ENCODE results near the gene PEX12. TPM values are rescaled to one million over a fixed set of nuclear protein-coding genes. Genes with fewer than 3 reads are reported as not detected.

The PEX12 gene
- total RNA-seq, 2 donors from 2014 or later = 3.0 to 3.4 TPM

DNA sequence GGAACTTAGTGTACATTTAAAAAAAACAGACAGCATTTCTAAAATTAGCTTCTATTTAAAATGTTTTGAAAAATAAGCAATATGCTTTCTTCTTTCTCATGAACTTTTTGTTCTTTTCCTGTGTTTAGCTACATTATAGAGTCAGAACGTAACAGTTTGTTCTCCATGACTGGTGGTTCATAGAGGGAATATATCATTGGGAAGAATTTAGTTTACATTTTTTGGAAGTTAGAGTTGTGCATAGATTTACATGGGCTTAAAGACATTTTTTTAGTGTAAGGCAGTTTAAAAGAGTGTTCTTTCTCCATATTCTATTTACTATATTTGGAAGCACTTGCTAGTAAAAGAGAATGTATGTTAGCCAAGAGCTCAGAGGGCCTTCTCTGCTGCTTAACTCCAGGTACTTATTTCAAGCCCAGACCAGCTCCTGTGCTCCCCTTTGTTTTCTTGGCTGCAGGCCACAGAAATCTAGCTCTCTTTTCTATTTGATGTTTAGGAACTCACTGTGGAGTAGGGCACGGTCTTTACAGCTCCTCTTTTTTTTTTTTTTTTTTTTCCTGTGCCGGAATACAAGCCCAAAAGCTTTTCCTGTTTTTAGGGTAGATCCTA is 29.0 kb upstream of the PEX12 start:
- Histone ChIP-seq H3K27me3 (no peaks in the 10 kb centered on the region), H3K4me1 (no peaks in the 10 kb centered on the region), H3K9me3 (no peaks in the 10 kb centered on the region), H3K27ac (no peak overlapping the region), H3K4me3 (no peak overlapping the region), H3K36me3 (replicated peaks in 1 of 2; ENCODE audit: insufficient read depth in 1 of 2, low read depth in 2 of 2) (peaks cover 5 to 30% of the 10 kb centered on the region in 2 donors)
- TF ChIP-seq POLR2A (IDR thresholded peaks at IDR 0.05) = no peak
- TF ChIP-seq, protein P1, sequence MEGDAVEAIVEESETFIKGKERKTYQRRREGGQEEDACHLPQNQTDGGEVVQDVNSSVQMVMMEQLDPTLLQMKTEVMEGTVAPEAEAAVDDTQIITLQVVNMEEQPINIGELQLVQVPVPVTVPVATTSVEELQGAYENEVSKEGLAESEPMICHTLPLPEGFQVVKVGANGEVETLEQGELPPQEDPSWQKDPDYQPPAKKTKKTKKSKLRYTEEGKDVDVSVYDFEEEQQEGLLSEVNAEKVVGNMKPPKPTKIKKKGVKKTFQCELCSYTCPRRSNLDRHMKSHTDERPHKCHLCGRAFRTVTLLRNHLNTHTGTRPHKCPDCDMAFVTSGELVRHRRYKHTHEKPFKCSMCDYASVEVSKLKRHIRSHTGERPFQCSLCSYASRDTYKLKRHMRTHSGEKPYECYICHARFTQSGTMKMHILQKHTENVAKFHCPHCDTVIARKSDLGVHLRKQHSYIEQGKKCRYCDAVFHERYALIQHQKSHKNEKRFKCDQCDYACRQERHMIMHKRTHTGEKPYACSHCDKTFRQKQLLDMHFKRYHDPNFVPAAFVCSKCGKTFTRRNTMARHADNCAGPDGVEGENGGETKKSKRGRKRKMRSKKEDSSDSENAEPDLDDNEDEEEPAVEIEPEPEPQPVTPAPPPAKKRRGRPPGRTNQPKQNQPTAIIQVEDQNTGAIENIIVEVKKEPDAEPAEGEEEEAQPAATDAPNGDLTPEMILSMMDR (IDR thresholded peaks at IDR 0.05) = no peak
- no peak for ATAC-seq
- WGBS, 2 donors = 75 to 87% methylated on average over 3 of the region's 3 CpGs
- intact Hi-C loops (cut with DNase I) = no loop called here
- no peak for DNase-seq

DNA sequence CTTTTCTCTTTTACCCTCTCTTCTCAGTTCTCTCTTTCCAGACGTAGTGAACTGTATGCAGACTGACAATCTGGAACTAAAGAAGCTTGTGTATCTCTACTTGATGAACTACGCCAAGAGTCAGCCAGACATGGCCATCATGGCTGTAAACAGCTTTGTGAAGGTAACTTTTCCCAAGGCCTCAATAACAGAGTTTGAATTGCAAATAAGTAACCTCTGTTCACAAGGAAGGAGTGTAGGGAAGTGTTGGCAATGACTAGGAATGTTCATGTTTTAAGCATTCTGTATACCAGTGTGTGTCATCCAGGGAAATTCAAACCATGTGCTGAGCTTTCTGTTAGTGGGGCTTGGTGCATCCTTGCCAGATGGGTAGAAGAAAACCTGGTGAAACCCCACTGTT is 27.3 kb upstream of the PEX12 start:
- H3K27me3 ChIP-seq = no peaks in the 10 kb centered on the region

DNA sequence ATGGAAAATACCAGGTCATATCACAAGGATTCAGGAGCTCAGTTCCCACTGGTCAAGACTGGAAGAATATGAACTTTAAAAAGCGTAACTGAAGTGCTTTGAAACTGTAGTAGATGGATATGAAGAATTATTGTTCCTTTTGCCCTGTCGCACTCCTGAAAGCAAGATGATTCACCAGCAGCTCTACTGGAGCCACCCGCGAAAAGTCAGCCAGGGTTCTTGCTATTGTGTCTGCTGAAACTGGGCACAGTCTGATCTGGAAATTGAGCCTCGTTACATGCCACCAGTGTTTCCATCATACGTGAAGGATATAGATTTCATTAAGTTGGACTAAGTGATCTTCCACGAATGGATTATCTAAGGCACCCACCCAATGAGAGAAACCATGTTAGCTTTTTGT is 25.3 kb upstream of the PEX12 start:
- Histone ChIP-seq H3K27me3 (no peaks in the 10 kb centered on the region), H3K9me3 (no peaks in the 10 kb centered on the region), H3K4me1 (no peaks in the 10 kb centered on the region), H3K4me3 (no peak overlapping the region), H3K27ac (no peak overlapping the region), H3K36me3 (replicated peaks in 1 of 2; ENCODE audit: insufficient read depth in 1 of 2, low read depth in 2 of 2) (peaks cover 5 to 21% of the 10 kb centered on the region in 2 donors)
- 92 to 96% methylated on average over 7 of the region's 7 CpGs for WGBS, 2 donors
- ATAC-seq = no peak
- intact Hi-C loops (cut with DNase I) = no loop called here
- no peak for DNase-seq
- no peak for TF ChIP-seq POLR2A (IDR thresholded peaks at IDR 0.05)
- TF ChIP-seq, protein P1 (IDR thresholded peaks at IDR 0.05) = no peak

More for the DNA sequence above, 27.3 kb upstream of the PEX12 start:
- peaks cover 5 to 31% of the 10 kb centered on the region in 2 donors for H3K36me3 ChIP-seq (replicated peaks in 1 of 2; ENCODE audit: insufficient read depth in 1 of 2, low read depth in 2 of 2)
- H3K4me3 ChIP-seq = no peak overlapping the region
- TF ChIP-seq POLR2A (IDR thresholded peaks at IDR 0.05) = no peak
- TF ChIP-seq, protein P1 (IDR thresholded peaks at IDR 0.05) = no peak
- ATAC-seq (no peak), DNase-seq (no peak)
- no peak overlapping the region for H3K27ac ChIP-seq
- H3K4me1 ChIP-seq = no peaks in the 10 kb centered on the region
- H3K9me3 ChIP-seq = no peaks in the 10 kb centered on the region
- intact Hi-C loops (cut with DNase I) = no loop called here
- 86 to 91% methylated on average over 2 of the region's 2 CpGs for WGBS, 2 donors

DNA sequence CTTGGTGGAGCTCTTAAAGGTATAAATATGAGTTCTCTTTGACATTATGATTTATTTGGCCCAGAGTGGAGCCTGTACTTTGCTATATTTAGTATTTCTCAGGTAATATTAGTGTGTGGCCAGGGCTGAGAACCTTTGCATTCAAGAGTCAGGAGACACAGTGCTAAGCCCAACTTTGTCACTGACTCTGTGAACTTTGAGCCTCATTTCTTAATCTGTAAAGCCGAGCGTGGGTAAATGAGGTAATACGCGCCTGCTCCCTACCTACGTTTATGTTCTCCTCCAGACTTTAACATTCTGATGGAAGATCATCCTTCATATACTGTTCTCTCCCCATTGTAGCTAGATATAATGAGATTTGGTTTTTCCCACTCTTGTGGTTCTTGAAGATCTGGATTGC is 19.2 kb upstream of the PEX12 start:
- intact Hi-C loops (cut with DNase I) = no loop called here
- Histone ChIP-seq H3K4me3 (no peak overlapping the region), H3K27ac (no peak overlapping the region), H3K27me3 (no peaks in the 10 kb centered on the region), H3K9me3 (no peaks in the 10 kb centered on the region), H3K36me3 (replicated peaks in 1 of 2; ENCODE audit: insufficient read depth in 1 of 2, low read depth in 2 of 2) (peaks cover 4 to 15% of the 10 kb centered on the region in 2 donors), H3K4me1 (no peaks in the 10 kb centered on the region)
- TF ChIP-seq, protein P1 (IDR thresholded peaks at IDR 0.05) = no peak
- TF ChIP-seq POLR2A (IDR thresholded peaks at IDR 0.05) = no peak
- DNase-seq = no peak
- no peak for ATAC-seq
- 67 to 68% methylated on average over 5 of the region's 5 CpGs for WGBS, 2 donors

Data from body of pancreas (tissue), 4 donors.